ENCODE results near the gene VIPR1.

- no peak for TF ChIP-seq REST (tag by site-specific recombination; IDR thresholded peaks at IDR 0.05)
- no peak for TF ChIP-seq ZNF549 (tag by site-specific recombination; IDR thresholded peaks at IDR 0.05)
- TF ChIP-seq, protein P1, sequence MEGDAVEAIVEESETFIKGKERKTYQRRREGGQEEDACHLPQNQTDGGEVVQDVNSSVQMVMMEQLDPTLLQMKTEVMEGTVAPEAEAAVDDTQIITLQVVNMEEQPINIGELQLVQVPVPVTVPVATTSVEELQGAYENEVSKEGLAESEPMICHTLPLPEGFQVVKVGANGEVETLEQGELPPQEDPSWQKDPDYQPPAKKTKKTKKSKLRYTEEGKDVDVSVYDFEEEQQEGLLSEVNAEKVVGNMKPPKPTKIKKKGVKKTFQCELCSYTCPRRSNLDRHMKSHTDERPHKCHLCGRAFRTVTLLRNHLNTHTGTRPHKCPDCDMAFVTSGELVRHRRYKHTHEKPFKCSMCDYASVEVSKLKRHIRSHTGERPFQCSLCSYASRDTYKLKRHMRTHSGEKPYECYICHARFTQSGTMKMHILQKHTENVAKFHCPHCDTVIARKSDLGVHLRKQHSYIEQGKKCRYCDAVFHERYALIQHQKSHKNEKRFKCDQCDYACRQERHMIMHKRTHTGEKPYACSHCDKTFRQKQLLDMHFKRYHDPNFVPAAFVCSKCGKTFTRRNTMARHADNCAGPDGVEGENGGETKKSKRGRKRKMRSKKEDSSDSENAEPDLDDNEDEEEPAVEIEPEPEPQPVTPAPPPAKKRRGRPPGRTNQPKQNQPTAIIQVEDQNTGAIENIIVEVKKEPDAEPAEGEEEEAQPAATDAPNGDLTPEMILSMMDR (tag by site-specific recombination; IDR thresholded peaks at IDR 0.05) = no peak
These were observed 945 bp downstream of the VIPR1 start for GRCh38 chr3:42503251-42503924.
